ENCODE measurements around the gene SMCP.

- TF ChIP-seq, protein P1, sequence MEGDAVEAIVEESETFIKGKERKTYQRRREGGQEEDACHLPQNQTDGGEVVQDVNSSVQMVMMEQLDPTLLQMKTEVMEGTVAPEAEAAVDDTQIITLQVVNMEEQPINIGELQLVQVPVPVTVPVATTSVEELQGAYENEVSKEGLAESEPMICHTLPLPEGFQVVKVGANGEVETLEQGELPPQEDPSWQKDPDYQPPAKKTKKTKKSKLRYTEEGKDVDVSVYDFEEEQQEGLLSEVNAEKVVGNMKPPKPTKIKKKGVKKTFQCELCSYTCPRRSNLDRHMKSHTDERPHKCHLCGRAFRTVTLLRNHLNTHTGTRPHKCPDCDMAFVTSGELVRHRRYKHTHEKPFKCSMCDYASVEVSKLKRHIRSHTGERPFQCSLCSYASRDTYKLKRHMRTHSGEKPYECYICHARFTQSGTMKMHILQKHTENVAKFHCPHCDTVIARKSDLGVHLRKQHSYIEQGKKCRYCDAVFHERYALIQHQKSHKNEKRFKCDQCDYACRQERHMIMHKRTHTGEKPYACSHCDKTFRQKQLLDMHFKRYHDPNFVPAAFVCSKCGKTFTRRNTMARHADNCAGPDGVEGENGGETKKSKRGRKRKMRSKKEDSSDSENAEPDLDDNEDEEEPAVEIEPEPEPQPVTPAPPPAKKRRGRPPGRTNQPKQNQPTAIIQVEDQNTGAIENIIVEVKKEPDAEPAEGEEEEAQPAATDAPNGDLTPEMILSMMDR (IDR thresholded peaks at IDR 0.05) = no peak
- TF ChIP-seq POLR2A (IDR thresholded peaks at IDR 0.05) = no peak
- TF ChIP-seq POLR2AphosphoS5 (IDR thresholded peaks at IDR 0.05) = no peak
These were observed 13.7 kb upstream of the SMCP start for GRCh38 chr1:152864443-152864842.
